GM21825 (cell line): ENCODE results near the gene S1PR2.
"Not testable (repeated sequence)": the region's sequence is repeated elsewhere in the genome, so short reads cannot be mapped to it uniquely, and the experiment has no call there.

Source experiments
- ATAC-seq: cut with Tn5 transposase; IDR thresholded peaks from one replicate; pipeline ENCODE4 v1.9.1; 2021; ENCODE audit warnings: mild to moderate bottlenecking, moderate library complexity; ENCODE audit not compliant: unreplicated experiment

S1PR2 gene

GRCh38 chr19:10224337-10224736 lies 6.8 kb downstream of the S1PR2 start:
- ATAC-seq: no peak

GRCh38 chr19:10223488-10224213 lies 7.5 kb downstream of the S1PR2 start:
- ATAC-seq: no peak

GRCh38 chr19:10222201-10222890 lies 8.8 kb downstream of the S1PR2 start:
- no peak for ATAC-seq

DNA sequence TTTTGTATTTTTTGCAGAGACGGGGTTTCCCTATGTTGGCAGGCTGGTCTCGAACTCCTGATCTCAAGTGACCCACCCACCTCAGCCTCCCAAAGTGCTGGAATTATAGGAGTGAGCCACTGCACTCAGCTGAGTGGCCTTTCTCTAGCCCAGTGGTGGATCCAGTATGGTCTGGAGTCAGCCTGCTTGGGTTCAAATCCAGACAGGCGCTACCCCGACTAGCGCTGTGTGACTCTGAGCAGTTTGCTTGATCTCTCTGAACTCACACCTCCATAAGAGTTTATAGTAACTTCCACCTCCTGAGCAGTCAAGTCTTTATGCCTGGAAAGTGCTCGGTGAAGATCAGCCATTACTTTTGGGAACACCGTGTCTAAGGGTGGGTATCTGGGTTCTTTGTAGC lies 10.4 kb downstream of the S1PR2 start:
- no peak for ATAC-seq

DNA sequence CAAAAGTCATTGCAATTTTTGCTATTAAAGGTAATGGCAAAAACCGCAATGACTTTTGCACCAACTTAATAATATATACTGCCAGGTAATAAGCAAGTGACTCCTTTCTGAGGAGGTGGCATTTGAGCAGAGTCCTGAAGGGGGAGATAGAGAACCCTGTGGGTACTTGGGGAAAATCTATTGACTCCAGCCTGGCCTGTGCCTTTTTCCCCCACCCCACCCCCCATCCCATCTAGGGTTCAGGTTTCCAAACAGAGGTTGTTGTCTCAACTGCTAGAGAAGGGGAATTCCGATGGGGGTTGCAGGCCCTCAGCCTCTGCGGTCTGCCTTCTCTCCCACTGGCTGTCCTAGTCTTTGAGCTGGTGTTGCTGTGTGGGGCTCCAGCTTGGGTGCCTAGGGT lies 11.5 kb downstream of the S1PR2 start:
- no peak for ATAC-seq

- ATAC-seq: no peak
These were observed 14.0 kb downstream of the S1PR2 start for GRCh38 chr19:10217085-10217484.

DNA sequence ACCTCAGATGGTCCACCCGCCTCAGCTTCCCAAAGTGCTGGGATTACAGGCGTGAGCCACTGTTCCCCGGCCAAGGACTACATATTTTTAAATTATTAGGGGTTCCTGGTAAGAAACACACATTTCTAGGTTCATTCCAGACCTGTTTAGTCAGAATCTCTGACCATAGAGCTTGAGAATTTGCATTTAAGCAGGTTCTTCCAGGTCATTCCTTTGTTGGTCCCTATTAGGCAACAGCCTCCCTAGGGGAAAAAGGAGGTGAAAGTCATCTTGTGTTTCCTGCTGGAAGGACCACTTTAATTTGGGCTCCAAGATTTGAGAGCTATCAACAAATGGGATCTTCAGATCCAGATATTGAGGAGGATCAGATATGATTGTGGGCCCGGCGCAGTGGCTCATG lies 16.3 kb downstream of the S1PR2 start:
- ATAC-seq: no peak

GRCh38 chr19:10211691-10212090 lies 19.4 kb downstream of the S1PR2 start:
- ATAC-seq: no peak

- no peak for ATAC-seq
These were observed 20.1 kb downstream of the S1PR2 start for GRCh38 chr19:10211061-10211460.

DNA sequence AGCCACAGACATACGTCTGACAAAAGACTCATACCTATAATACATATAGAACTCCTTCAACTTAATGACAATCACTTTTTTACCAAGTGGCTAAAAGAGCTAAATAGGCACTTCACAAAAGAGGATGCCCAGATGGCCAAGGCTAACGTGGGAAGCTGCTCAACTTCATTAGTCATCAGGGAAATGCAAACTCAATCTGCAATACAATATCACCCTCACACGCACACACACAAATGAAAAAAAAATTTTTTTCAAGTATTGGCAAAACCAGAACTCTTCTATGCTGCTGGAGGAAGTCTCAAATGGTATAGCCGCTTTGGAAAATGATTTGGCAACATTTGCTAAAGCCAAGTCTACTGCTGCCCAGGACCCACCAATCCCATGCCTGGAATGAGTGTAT lies 21.8 kb downstream of the S1PR2 start:
- ATAC-seq: no peak

DNA sequence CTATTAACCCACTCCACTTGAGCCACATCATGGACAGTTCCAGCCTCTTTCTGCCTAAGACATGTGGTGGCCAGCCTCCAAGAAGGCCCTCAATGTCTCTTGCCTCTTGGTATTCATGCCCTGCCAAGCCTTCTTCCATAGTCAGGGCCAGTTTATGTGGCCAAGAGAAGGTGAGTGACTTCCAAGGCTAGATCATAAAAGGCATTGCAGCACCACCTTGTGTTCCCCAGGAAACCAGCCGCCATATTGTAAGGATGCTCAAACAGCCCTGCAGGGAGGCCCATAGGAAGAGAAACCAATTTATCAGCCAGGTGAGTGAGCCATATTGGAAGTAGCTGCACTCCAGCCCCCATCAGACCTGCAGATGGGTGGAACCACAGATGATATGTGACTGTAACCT lies 24.1 kb downstream of the S1PR2 start:
- ATAC-seq: no peak

GRCh38 chr19:10206226-10206885 lies 24.8 kb downstream of the S1PR2 start:
- no peak for ATAC-seq

DNA sequence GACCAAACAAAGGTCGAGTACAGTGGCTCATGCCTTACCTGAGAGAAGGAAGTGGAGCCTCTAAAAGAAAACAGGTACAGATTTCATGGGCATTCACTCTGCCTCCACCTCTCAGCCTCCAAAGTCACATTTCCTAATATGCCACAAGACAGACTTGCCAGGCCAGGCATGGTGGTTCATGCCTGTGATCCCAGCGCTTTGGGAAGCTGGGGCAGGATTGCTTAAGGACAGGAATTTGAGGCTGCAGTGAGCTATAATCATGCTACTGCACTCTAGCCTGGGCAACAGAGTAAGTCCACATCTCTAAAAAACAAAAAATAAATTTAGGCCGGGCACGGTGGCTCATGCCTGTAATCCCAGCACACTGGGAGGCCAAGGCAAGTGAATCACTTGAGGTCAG lies 25.5 kb downstream of the S1PR2 start:
- no peak for ATAC-seq

DNA sequence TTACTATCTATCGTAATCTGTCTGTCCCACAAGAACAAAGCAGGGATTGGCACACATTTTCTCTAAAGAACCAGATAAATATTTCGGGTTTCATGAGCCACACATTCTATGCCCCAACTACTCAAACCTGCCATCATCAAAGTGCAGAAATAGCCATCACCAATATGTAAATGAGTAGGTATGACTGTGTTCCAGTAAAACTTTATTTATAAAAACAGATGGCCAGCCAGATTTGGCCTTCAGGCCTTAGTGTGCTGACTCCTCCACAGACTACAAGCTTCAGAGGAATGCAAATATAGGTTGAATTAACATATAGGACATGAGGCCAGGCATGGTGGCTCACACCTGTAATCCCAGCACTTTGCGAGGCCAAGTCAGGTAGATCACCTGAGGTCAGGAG lies 27.4 kb downstream of the S1PR2 start:
- ATAC-seq: no peak

DNA sequence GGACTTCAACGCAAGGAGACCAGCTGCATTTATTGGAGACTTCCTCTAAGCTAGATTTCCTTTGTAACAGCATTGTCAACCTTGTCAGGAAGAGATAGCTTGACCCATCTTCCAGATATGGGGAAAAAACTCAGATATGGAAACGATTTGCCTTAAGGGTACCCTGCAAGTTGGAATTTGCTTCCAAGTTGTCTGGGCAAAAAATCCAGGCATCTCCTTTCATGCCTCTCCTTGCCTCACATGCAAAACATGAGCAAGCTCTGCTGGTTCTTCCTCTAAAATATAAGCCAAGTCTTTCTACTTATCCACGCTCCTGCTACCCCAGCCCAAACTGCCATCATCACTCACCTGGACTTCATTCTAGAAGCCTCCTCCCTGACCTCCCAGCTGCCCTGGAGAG lies 30.0 kb downstream of the S1PR2 start:
- no peak for ATAC-seq

- not testable (repeated sequence) for ATAC-seq
These were observed 31.0 kb downstream of the S1PR2 start for GRCh38 chr19:10200101-10200500.

DNA sequence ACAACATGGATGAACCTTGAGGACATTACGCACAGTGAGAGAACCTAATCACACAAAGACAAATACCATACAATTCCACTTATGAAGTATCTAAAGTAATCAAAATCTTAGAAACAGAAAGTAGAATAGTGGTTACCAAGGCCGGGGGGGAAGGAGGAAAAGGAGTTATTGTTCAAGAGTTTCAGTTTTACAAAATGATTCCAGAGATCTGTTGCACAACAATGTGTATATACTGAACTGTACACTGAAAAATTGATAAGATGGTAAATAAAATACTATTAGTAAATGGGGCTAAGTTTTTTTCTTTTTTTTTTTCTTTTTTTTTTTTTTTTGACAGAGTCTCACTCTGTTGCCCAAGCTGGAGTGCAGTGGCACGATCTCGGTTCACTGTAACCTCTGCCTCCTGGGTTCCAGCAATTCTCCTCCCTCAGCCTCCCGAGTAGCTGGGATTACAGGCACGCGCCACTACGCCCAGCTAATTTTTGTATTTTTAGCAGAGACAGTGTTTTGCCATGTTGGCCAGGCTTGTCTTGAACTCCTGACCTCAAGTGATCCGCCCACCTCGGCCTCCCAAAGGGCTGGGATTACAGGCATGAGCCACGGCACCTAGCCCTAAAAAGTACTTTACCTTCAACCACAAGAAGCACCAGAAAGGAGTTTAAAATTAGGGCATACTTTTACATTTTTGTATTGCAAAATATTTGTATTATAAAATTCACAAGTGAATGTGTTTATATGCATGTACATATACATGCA lies 32.1 kb downstream of the S1PR2 start:
- ATAC-seq: not testable (repeated sequence)

- ATAC-seq: no peak
These were observed 36.0 kb downstream of the S1PR2 start for GRCh38 chr19:10195199-10195519.

DNA sequence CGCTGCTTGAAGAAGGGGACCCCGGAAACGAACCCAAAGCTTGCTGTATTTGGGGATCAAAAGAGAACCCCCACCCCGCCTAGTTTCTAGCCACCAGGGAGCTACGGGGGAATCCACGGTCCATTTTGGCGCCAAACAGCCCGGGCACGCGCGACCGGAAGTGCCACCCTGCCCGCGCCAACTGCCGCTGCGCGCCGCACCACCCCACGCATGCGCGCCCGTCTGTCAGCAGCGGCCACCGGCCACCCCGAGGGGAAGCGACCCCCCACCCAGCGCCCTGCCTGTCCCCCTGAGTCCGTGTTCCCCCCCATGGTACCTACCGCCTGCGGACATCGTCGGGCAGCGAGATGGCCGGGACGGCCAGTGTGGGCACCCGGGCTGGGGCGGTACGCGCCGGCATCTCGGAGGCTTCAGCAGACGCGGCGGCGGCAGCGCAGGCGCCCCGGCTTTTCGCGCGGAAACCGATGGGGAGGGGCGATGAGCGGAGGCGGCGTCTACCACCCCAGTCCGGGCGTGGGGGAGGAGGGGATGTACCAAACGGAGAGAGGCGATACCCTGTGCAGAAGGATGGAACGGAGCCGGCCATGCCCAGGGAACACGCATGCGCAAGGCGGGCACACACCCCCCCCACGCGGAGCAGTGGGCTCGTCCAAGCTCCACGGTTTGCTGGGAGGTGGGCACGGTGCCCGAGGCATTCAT lies 36.5 kb downstream of the S1PR2 start, which contains the start of gene DNMT1:
Gene DNMT1, minus strand, starts transcription at position 454 of the 699 bp plus-strand sequence. Its CDS starts 54 bp downstream, at position 400.
- ATAC-seq: peak; percentile 71

DNA sequence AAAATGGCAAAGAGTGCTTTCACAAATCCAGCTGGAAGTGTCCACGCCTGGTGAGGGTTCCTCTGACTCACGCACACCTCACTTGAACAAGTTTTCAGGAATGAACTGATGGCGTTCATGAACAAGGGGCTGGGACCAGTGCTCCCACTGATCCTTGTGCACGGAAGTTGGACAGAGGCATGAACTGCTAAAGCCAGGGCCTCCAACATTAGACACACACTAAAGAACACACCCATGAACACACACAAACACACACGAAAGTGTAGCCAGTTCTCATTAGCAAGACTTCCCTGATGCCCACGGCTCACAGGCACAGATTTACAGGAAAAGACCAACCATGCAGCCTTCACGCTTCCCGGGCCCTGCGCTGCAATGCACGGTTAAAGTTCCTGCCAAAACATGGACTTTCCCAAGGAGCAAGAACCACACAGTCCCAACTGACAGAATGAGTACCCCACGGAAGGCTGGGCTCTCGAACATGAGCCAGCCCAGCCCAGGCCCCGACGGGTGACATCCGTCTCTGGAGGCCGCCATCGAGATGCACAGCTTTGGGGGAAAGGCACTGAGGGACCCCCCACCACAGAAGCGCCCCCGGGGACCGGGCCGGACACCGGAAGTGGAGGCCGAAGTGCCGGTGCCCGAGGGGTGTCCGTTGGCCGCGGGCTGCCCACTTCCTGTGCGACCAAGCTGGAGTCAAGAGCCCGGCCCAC lies 37.2 kb downstream of the S1PR2 start:
- ATAC-seq: peak; percentile 19
